HG03575 (cell line): ENCODE measurements around the gene HES4.
"Not testable (repeated sequence)": the region's sequence is repeated elsewhere in the genome, so short reads cannot be mapped to it uniquely, and the experiment has no call there.

ENCODE experiments used
- ATAC-seq: cut with Tn5 transposase; IDR thresholded peaks from one replicate; pipeline ENCODE4 v1.9.1; 2021; ENCODE audit not compliant: unreplicated experiment, insufficient number of reproducible peaks, low FRiP score; ENCODE audit errors: extremely low read depth

The HES4 gene

DNA sequence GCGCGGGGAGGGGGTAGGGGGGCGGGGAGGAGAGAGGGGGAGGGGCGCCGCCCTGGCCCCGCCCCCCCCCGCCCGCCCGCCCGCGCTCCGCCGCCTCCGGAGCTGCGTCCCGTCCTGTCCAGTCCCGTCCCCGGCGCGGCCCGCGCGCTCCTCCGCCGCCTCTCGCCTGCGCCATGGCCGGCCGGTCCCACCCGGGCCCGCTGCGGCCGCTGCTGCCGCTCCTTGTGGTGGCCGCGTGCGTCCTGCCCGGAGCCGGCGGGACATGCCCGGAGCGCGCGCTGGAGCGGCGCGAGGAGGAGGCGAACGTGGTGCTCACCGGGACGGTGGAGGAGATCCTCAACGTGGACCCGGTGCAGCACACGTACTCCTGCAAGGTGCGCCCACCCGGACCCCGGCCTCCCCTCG lies 20.1 kb upstream of the HES4 start, which contains the start of gene AGRN:
TSS of gene AGRN (plus strand) at position 121 of the 405 bp plus-strand sequence. CDS start at position 174, 53 bp downstream.
- ATAC-seq: no peak

DNA sequence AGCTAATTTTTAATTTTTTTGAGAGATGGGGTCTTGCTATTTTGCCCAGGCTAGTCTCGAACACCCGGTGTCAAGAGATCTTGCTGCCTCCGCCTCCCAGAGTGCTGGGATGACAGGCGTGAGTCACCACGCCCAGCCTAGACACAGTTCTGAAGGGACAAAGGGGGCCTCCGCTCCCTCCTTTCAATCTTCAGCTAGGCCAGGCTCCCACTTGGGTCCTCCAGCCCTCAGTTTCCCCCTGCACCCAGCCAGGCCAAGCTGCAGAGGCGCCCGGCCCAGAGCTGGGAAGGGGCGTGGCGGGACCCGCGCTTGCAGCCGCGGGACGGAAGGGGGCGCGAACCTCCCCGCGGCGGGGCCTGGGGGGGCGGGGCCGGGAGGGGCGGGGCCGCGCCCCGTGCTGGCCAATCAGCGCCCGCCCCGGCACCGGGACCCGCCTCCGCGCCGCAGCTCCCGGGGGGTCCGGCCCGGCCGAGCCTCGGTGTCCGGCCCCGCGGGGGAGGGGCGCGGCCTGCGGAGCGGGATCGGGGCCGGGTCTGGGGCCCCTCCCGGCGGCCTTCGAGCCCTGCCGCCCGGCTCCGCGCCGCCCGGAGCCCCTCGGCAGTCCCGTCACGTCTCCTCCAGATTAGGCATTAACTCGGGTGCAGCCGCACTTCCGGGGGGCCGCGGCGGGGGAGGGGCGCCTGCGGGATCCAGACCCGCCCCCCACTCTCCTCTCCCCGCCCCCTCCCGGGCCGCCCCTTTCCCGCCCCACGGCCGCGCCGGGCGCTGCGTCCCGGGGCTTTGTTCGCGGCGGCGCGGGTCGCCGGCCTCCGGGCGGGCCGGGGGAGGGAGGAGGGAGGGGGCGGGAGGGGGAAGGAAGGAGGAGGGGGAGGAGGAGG lies 19.5 kb upstream of the HES4 start:
- no peak for ATAC-seq

DNA sequence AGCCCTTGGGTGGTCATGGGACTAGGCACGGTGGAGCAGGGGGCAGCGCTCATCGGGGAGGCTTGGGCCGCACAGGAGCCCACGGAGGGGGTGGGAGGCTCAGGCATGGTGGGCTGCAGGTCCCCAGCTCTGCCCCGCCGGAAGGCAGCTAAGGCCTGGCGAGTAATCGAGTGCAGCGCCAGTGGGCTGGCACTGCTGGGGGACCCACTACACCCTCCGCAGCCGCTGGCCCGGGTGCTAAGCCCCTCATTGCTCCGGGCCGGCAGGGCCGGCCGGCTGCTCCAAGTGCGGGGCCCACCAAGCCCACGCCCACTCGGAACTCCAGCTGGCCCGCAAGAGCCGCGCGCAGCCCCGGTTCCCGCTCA lies 18.4 kb upstream of the HES4 start:
- not testable (repeated sequence) for ATAC-seq

DNA sequence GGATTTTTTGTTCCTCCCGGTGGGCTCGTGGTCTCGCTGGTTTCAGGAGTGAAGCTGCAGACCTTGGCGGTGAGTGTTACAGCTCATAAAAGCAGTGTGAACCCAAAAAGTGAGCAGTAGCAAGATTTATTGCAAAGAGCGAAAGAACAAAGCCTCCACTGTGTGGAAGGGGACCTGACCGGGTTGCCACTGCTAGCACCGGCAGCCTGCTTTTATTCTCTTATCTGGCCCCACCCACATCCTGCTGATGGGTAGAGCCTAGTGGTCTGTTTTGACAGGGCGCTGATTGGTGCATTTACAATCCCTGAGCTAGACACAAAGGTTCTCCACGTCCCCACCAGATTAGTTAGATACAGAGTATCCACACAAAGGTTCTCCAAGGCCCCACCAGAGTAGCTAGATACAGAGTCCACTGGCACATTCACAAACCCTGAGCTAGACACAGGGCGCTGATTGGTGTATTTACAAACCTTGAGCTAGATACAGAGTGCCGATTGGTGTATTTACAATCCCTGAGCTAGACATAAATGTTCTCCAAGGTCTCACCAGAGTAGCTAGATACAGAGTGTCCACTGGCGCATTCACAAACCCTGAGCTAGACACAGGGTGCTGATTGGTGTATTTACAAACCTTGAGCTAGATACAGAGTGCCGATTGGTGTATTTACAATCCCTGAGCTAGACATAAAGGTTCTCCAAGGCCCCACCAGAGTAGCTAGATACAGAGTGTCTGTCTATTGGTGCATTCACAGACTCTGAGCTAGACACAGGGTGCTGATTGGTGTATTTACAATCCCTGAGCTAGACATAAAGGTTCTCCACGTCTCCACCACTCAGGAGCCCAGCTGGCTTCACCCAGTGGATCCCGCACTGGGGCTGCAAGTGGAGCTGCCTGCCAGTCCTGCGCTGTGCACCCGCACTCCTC lies 17.8 kb upstream of the HES4 start:
- ATAC-seq: not testable (repeated sequence)

DNA sequence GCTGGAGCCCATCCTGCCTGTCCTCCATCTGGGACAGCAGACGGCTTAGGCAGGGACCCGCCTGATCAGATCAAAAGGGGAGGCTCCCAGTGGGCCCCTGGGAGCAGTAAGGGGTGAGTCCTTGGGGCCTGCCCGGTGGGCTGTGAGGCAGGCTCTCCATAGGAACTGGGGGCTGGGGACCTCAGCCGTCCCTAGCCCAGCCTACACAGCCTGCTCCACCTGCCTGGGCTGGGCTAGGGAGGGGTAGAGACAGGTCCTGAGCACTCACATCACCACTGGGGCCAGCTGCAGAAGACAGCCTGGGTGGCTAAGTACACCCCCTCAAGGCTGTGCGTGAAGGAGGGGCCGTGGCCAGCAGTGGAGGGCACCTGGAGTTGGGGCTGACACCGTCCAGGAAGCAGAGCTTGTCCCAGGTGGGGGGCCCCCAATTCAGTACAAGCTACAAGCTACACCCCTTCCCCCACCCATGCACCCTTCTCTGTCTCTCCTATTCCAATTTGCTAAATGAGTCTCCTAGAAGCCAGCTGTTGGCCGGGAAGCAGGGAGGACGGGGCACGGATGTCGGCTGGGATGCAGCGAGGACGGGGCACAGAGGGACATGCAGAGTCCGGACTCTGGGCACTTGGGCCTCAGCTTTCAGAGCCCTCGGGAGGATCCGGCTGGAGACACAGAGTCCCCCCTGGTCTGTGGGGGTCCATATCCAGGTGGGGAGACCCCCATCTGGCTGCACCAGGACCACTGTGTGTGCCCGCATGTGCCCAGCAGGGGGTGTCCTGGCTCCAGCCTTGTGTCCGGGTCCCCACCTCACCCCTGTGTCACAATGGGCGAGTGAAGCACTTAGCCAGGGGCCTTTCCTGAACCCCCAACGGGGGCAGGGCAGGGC lies 15.1 kb upstream of the HES4 start:
- no peak for ATAC-seq

DNA sequence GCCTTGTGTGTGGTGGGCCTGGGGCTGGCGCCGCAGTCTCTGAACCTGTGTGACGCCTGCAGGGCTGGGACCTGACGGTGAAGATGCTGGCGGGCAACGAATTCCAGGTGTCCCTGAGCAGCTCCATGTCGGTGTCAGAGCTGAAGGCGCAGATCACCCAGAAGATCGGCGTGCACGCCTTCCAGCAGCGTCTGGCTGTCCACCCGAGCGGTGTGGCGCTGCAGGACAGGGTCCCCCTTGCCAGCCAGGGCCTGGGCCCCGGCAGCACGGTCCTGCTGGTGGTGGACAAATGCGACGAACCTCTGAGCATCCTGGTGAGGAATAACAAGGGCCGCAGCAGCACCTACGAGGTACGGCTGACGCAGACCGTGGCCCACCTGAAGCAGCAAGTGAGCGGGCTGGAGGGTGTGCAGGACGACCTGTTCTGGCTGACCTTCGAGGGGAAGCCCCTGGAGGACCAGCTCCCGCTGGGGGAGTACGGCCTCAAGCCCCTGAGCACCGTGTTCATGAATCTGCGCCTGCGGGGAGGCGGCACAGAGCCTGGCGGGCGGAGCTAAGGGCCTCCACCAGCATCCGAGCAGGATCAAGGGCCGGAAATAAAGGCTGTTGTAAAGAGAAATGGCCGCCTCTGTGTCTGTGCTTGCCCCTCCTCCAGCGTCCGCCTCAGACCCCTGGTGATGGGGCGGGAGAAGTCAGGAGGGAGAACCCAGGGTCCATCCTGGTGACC lies 14.2 kb upstream of the HES4 start:
- no peak for ATAC-seq

DNA sequence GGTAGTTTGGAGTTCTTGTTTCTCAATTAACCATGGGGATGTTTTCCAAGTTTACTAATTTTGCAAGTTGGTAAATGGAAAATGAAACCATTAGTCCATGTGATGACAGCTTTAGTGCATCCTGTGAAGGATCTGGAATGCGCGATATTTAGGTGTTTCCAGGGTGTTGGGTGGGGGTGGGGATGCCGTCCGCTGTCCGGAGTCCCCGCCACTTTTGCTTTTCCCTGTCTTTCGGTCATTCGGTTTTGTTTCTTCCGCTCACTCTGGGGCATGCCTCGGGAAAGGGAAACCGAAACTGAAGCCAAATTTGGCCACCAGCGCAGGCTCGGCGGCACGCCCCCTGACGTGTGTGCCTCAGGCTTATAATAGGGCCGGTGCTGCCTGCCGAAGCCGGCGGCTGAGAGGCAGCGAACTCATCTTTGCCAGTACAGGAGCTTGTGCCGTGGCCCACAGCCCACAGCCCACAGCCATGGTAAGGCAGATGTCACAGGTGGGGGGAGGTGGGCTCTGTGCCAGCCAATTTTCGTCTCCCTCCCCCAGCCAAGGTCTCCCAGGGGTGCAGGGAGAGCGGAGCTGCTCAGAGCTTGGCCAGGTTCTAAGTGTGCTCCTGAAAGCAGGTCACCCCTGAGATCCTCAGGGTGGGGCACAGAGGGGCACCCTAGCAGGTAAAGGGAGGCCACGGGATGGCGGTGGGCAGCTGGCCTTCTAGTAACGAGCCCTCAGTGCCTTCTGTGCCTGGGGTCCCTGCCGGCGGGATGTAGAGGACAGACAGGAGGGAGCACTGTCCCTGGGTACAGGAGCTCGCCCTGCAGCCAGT lies 13.4 kb upstream of the HES4 start, which contains the start of gene ISG15:
TSS of gene ISG15 (plus strand) at position 393 of the 817 bp plus-strand sequence. CDS start at position 470, 77 bp downstream.
- ATAC-seq: no peak

DNA sequence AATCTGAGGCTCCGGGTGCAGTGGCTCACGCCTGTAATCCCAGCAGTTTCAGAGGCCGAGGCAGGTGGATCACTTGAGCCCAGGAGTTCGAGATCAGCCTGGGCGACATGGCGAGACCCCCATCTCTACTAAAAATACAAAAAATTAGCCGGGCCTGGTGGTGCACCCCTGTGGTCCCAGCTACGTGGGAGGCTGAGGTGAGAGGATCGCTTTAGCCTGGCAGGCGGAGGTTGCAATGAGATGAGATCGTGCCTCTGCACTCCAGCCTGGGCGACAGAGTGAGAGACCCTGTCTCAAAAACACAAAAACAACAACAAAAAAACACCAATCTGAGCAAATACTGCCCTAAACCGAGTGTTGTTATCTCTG lies 12.8 kb upstream of the HES4 start:
- ATAC-seq: not testable (repeated sequence)

DNA sequence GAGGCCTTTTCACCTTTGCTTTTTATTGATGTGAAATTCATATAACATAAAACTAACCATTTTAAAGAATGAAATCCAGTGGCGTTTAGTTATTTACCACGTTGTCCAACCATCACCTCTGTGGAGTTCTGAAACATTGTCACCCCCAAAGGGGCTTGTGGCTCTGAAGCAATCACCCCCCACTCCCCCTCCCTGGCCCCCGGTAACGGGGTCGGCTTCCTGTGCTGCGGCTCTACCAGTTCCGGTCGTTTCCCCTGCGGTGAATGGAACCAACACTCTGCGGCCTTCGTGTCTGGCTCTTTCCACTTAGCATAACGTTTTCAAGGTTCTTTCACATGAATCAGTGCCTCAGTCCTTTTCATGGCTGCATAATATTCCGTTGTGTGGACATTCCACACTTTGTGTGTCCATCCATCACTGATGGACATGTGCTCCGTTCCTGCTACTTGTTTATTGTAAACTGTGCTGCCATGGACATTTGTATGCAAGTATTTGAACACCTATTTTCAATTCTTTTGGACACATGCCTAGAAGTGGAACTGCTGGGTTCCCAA lies 11.6 kb upstream of the HES4 start:
- no peak for ATAC-seq

DNA sequence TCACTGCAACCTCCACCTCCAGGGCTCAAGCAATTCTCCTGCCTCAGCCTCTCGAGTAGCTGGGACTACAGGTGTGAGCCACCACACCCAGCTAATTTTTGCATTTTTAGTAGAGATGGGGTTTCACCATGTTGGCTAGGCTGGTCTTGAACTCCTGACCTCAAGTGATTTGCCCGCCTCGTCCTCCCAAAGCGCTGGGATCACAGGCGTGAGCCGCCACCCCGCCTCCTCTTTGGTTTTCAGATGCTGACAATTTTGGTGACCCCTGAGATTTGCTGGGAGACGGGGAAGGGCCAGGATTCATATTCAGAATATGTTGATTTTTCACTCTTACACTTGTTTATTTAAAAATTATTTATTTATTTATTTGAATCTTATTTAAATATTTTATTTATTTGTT lies 10.2 kb upstream of the HES4 start:
- not testable (repeated sequence) for ATAC-seq

DNA sequence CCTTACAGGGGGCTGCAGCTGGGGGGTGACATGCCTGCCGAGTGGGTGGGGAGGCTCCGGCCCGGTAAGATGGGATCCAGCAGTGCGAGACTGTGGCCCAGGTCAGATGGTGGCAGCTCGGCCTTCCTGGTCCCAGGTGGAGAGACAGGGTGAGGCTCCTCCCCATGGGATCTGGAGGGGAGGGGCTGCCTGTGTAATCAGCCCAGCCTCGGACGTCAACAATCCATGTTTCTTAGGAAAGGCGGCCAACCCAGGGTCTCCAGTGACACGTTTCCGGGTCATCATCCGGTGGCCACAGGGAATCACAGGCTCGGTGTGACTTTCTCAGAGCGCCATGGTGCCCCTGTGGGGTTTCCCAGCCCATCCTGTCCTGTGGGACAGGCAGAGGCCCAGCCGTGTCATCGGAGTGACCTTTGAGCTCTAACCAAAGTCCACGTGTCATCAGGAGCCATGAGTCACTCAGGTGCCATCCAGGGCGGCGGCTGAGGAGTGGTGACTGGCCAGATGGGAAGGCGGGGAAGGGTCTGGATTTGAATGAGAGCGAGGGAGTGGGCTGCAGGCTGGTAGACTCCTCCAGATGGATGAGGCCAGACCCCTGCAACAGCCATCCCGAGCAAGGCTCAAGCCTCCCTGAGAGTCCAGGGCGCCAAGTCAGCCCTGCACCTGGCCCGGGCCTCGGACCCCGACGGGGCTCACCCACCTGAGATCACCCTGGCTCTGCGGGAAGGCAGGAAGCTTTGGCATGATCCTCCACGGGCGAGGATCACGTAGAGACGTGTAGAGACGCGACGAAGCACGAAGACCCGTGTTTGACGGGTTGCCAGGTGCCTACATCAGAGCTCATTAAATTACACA lies 6.6 kb upstream of the HES4 start:
- no peak for ATAC-seq

DNA sequence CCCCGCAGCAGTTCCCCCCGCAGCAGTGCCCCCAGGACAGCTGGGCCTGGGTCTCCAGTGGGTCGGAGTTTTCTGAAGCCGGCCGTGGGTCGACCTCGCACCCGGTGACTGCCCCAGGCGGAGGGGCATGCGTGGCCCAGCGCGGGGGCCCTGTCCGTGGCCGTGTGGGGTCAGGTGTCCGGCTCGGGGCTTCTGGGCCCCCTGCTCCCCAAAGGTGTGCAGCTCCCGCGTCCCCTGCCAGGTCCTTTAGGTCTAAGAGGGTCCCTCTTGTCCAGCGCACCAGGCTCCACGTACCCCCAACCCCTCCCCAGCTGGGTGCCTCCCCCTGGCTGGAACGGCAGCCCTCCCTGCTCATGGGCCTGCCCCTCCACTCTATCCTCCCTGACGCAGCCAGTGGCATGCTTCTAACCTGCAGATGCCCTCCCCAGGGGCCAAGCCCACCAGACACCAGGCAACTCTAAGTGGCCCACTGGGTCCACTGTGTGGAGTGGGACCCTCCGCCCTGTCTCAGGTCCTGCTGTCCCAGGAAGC lies 5.9 kb upstream of the HES4 start:
- no peak for ATAC-seq

DNA sequence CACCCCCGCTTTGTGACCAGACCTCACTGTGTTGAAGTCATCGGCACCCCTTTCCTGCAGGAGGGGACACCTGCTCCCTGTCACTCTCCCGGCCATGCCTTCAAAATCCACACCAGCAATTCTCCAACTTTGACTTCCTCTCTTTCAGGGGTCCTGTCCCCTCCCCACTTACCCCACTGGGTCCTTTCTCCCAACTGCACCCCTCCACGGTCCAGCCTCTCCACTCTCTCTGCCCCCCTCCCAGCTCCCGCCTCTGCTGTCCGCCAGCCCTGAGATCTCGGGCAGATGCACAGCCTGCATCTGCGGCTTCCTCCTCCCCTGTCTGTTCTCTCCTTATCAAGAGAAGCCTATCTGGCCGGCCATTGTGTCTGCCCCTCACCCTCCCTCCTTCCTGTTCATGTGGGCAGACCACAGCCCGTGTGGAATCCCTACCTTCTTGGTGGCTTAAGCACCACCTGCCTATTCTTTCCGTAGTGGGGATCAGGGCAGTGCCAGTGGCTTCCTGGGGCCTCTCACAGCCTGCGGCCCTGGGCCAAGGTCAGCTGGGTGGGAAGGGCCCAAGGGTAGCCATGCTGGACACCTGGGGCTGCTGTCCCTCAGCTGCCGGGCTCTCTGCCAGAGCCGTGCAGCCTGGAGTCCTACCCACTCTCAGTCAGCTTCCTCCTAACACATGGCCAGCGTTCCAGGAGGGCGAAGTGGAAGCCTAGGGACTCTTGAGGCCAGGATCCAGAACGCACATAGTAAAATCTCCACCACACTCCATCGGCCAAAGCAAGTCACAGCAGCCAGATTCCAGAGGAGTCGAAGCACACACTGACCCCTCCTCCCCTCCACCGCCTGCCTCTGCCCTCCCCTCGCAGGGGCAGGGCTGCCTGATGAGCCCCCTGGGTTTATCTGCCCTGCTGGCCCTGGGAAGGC lies 5.1 kb upstream of the HES4 start:
- no peak for ATAC-seq

DNA sequence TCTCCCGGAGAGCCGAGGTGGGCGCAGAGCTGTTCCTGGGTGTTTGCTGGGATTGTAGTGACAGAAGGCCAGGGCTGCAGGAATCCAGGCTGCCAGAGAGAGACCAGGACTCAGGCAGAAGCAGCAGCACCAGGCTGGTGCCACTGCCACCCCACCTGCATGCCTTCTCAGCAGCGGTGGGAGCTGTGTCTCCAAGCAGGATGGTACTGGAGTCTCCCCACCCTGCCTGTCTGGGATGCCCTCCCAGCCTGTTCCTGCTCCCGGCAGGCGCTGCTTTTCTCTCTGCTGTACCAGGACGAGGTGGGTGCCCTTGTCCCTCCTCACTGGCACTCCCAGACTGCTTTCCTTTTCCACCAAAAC lies 4.5 kb upstream of the HES4 start:
- no peak for ATAC-seq
